ENCODE results near the gene EFNA5. TPM values are rescaled to one million over a fixed set of nuclear protein-coding genes. Genes with fewer than 3 reads are reported as not detected.

Gene EFNA5
- polyA plus RNA-seq, 1 donor from 2014 or later = 4.2 TPM

DNA sequence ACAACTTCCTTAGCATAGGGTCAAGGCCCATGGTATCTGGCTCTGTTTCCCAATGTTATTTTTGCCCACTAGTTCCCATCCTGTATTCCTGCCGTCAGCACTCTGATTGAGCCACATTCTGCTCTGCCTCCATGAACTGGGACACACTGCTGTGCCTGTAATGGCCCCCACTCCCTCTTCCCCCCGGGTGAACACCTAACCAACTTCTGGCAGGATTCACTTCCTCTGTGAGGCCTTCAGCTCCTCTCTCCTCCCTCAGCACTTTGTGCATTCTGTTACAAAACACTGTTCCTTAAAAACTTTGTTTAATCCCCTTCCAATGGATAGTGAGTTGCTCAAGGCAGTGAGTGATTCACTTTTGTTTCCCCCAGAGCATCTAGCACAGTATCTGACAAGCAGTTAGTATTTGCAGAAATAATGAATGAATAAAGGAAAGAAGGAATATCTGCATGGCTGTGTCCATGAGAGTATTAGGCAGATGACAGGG lies 183.6 kb downstream of the EFNA5 start:
- H3K27me3 ChIP-seq (ENCODE audit: insufficient read depth, low read depth, low read length) = no peaks in the 10 kb centered on the region
- H3K9me2 ChIP-seq (ENCODE audit: insufficient read depth, low read length) = no peaks in the 10 kb centered on the region
- H3K36me3 ChIP-seq (ENCODE audit: insufficient read depth, low read length) = no peaks in the 10 kb centered on the region
- H3K4me3 ChIP-seq (ENCODE audit: low read length) = no peak overlapping the region
- H3K4me2 ChIP-seq (ENCODE audit: low read length) = no peak overlapping the region
- no peaks in the 10 kb centered on the region for H3K79me2 ChIP-seq (replicated peaks; ENCODE audit: insufficient read depth, low read length)
- H3F3A ChIP-seq (ENCODE audit: insufficient read depth, low read length, poor library complexity, severe bottlenecking) = no peaks in the 10 kb centered on the region
- TF ChIP-seq EP300 (conservative IDR thresholded peaks at IDR 0.05; ENCODE audit: poor library complexity, severe bottlenecking) (no peak), EZH2 (IDR thresholded peaks at IDR 0.05; ENCODE audit: borderline replicate concordance, insufficient read depth, low read length, poor library complexity, severe bottlenecking) (no peak), SMC3 (conservative IDR thresholded peaks at IDR 0.05; ENCODE audit: poor library complexity) (no peak), POLR2AphosphoS5 (IDR thresholded peaks at IDR 0.05) (no peak), RAD21 (conservative IDR thresholded peaks at IDR 0.05) (no peak), TAF1 (IDR thresholded peaks at IDR 0.05; ENCODE audit: low read depth) (no peak), MXI1 (conservative IDR thresholded peaks at IDR 0.05; ENCODE audit: poor library complexity, severe bottlenecking) (no peak)
- TF ChIP-seq, protein P1, sequence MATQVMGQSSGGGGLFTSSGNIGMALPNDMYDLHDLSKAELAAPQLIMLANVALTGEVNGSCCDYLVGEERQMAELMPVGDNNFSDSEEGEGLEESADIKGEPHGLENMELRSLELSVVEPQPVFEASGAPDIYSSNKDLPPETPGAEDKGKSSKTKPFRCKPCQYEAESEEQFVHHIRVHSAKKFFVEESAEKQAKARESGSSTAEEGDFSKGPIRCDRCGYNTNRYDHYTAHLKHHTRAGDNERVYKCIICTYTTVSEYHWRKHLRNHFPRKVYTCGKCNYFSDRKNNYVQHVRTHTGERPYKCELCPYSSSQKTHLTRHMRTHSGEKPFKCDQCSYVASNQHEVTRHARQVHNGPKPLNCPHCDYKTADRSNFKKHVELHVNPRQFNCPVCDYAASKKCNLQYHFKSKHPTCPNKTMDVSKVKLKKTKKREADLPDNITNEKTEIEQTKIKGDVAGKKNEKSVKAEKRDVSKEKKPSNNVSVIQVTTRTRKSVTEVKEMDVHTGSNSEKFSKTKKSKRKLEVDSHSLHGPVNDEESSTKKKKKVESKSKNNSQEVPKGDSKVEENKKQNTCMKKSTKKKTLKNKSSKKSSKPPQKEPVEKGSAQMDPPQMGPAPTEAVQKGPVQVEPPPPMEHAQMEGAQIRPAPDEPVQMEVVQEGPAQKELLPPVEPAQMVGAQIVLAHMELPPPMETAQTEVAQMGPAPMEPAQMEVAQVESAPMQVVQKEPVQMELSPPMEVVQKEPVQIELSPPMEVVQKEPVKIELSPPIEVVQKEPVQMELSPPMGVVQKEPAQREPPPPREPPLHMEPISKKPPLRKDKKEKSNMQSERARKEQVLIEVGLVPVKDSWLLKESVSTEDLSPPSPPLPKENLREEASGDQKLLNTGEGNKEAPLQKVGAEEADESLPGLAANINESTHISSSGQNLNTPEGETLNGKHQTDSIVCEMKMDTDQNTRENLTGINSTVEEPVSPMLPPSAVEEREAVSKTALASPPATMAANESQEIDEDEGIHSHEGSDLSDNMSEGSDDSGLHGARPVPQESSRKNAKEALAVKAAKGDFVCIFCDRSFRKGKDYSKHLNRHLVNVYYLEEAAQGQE (IDR thresholded peaks at IDR 0.05; ENCODE audit: borderline replicate concordance) = no peak
- TF ChIP-seq, protein P2, sequence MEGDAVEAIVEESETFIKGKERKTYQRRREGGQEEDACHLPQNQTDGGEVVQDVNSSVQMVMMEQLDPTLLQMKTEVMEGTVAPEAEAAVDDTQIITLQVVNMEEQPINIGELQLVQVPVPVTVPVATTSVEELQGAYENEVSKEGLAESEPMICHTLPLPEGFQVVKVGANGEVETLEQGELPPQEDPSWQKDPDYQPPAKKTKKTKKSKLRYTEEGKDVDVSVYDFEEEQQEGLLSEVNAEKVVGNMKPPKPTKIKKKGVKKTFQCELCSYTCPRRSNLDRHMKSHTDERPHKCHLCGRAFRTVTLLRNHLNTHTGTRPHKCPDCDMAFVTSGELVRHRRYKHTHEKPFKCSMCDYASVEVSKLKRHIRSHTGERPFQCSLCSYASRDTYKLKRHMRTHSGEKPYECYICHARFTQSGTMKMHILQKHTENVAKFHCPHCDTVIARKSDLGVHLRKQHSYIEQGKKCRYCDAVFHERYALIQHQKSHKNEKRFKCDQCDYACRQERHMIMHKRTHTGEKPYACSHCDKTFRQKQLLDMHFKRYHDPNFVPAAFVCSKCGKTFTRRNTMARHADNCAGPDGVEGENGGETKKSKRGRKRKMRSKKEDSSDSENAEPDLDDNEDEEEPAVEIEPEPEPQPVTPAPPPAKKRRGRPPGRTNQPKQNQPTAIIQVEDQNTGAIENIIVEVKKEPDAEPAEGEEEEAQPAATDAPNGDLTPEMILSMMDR (IDR thresholded peaks at IDR 0.05; ENCODE audit: poor library complexity, severe bottlenecking) = no peak
- H2AFZ ChIP-seq (ENCODE audit: low read depth, low read length) = no peak overlapping the region
- no peak overlapping the region for H3K27ac ChIP-seq (ENCODE audit: low read length)
- no peaks in the 10 kb centered on the region for H3K9me3 ChIP-seq (ENCODE audit: low read length)
- H3K9ac ChIP-seq (ENCODE audit: low read length) = no peak overlapping the region
- H4K20me1 ChIP-seq (ENCODE audit: insufficient read depth) = no peaks in the 10 kb centered on the region

DNA sequence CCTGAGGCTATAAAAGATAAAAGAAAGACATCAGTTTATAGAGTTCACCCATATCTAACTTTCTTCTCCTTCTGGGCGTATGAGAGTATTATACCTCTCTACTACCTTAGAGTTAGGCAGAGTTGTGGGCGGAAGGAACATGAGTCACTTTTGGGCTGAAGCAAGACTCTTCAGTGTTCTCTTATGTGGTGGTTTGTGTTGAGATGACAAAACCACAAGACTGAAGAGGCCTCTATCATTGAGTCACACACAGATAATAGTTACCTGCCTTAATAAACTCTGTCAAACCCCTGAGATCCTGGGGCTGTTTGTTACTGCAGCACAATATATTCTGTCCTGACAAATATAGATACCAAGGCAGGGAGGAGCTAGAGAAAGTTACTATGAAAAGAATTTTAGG lies 184.2 kb downstream of the EFNA5 start:
- H3K9me3 ChIP-seq (ENCODE audit: low read length) = no peaks in the 10 kb centered on the region
- no peak overlapping the region for H3K9ac ChIP-seq (ENCODE audit: low read length)
- TF ChIP-seq POLR2AphosphoS5 (IDR thresholded peaks at IDR 0.05) = no peak
- no peak for TF ChIP-seq EZH2 (IDR thresholded peaks at IDR 0.05; ENCODE audit: borderline replicate concordance, insufficient read depth, low read length, poor library complexity, severe bottlenecking)
- TF ChIP-seq RAD21 (conservative IDR thresholded peaks at IDR 0.05) = no peak
- TF ChIP-seq, protein P2 (IDR thresholded peaks at IDR 0.05; ENCODE audit: poor library complexity, severe bottlenecking) = no peak
- no peak for TF ChIP-seq EP300 (conservative IDR thresholded peaks at IDR 0.05; ENCODE audit: poor library complexity, severe bottlenecking)
- TF ChIP-seq MXI1 (conservative IDR thresholded peaks at IDR 0.05; ENCODE audit: poor library complexity, severe bottlenecking) = no peak
- TF ChIP-seq, protein P1 (IDR thresholded peaks at IDR 0.05; ENCODE audit: borderline replicate concordance) = no peak
- TF ChIP-seq SMC3 (conservative IDR thresholded peaks at IDR 0.05; ENCODE audit: poor library complexity) = no peak
- TF ChIP-seq TAF1 (IDR thresholded peaks at IDR 0.05; ENCODE audit: low read depth) = no peak
- no peaks in the 10 kb centered on the region for H3K79me2 ChIP-seq (replicated peaks; ENCODE audit: insufficient read depth, low read length)
- no peaks in the 10 kb centered on the region for H3K9me2 ChIP-seq (ENCODE audit: insufficient read depth, low read length)
- H3F3A ChIP-seq (ENCODE audit: insufficient read depth, low read length, poor library complexity, severe bottlenecking) = no peaks in the 10 kb centered on the region
- H3K4me3 ChIP-seq (ENCODE audit: low read length) = no peak overlapping the region
- H3K27me3 ChIP-seq (ENCODE audit: insufficient read depth, low read depth, low read length) = no peaks in the 10 kb centered on the region
- no peak overlapping the region for H2AFZ ChIP-seq (ENCODE audit: low read depth, low read length)
- H3K4me2 ChIP-seq (ENCODE audit: low read length) = no peak overlapping the region
- no peak overlapping the region for H3K27ac ChIP-seq (ENCODE audit: low read length)
- H3K36me3 ChIP-seq (ENCODE audit: insufficient read depth, low read length) = no peaks in the 10 kb centered on the region
- no peaks in the 10 kb centered on the region for H4K20me1 ChIP-seq (ENCODE audit: insufficient read depth)

Data from neural cell (in vitro differentiated cells).